ENCODE results near the gene GATA5. TPM values are rescaled to one million over a fixed set of nuclear protein-coding genes. Genes with fewer than 3 reads are reported as not detected.

GATA5 gene
- total RNA-seq, result not detected in 2 replicates

GRCh38 chr20:62475772-62476055, at the start of gene GATA5:
Gene GATA5, minus strand, starts transcription at chr20:62475995. Its CDS starts 474 bp downstream, at chr20:62475521.

DNA sequence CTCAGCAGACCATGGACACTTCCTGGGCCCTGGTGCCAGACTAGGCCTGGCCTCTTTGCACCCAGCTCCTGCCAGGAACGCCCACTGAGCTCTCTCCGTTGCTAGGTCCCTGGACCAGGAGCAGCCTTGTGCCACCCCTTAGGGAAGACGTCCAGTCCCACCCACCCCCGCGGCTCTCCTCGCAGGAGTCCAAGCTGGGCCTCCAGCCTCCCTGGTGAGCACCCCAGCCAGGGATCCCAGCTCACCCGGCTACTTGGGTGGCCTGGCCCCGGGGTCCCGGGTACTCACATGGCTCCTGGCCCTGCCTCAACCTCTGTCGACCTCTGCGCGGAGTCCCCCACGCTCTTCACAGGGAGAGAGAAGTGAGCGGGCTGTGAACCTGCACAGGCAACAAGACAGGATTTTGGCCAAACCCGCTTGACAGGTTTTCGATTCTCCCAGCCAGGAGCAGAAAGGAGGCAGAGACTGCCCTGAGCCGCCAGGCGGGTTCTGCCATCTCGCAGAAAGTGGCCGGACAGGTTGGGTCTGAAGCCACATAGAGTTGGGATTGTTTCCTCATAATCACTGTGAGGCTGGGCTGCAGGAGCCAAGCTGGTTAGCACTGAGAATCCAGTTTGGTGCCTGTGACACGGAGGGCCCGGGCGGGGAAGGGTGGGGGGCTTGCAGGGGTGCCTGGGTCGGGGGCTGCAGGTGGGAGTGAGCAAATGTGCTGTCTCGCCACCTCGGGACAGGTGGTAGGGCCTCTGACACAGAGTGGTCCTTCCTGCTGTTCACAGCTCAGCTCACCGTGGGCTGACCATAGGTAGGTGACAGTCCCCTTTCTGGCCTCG, 48.4 kb downstream of the GATA5 start, which contains the start of gene RBBP8NL:
TSS of gene RBBP8NL (minus strand) at position 368 of the 830 bp plus-strand sequence. CDS start 7,892 bp downstream, outside the sequence.

Other genes with a start within 250 kb of the GATA5 start
- gene OSBPL2, start 237.5 kb downstream of the GATA5 start, total RNA-seq, result 39.9 and 40.1 TPM in 2 replicates
- gene ADRM1, start 173.0 kb downstream of the GATA5 start, total RNA-seq, result 101 and 111 TPM in 2 replicates
- gene LAMA5, start 108.7 kb downstream of the GATA5 start, total RNA-seq, result 6.5 and 25.0 TPM in 2 replicates
- gene RPS21, start 88.9 kb downstream of the GATA5 start, total RNA-seq, result 149 and 652 TPM in 2 replicates
- gene CABLES2, start 68.7 kb downstream of the GATA5 start, total RNA-seq, result 2.4 TPM in 2 replicates
- not detected in 2 replicates for gene RBBP8NL, start 48.5 kb downstream of the GATA5 start, total RNA-seq
- under 0.01 and 1.5 TPM in 2 replicates for gene SLCO4A1, start 166.5 kb upstream of the GATA5 start, total RNA-seq
- under 0.01 and 1.9 TPM in 2 replicates for gene NTSR1, start 232.8 kb upstream of the GATA5 start, total RNA-seq

All from smooth muscle cell of the umbilical artery (primary cell).